ENCODE measurements around the gene KAZN. TPM values are rescaled to one million over a fixed set of nuclear protein-coding genes. Genes with fewer than 3 reads are reported as not detected.

Gene KAZN
- total and polyA plus RNA-seq, 2 donors from 2014 or later: 17.4 to 60.8 TPM

DNA sequence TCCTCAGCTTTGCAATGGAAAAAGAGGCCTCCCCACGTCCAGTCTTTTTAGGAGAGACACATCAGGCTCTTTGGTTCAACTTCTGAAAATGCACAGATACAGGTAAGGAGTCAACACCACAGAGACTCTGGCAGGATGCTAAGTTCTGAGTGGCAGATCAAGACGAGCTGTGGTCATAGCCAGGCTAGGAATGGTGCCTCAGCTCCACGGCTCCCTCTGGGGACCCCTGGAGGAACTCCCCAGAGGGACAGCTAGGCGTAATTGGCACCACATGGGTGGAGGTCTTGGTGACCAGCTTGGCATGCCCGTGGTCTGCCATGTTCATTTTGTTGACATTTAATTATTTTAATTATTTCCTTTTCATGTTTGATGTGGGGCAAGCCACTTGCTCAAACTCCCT lies 206.1 kb downstream of the KAZN start:
- Histone ChIP-seq H3K27ac (ENCODE audit: low read depth in 2 of 2, low read length in 2 of 2) (no peak overlapping the region), H3K4me3 (ENCODE audit: low read length in 3 of 3) (no peak overlapping the region), H3K9ac (ENCODE audit: low read length in 3 of 3) (no peak overlapping the region), H3K4me1 (ENCODE audit: control insufficient read depth in 2 of 3, insufficient read depth in 2 of 3, low read depth in 1 of 3, low read length in 3 of 3) (no peaks in the 10 kb centered on the region), H3K9me3 (ENCODE audit: control insufficient read depth in 2 of 3, insufficient read depth in 1 of 3, low read length in 3 of 3) (peaks cover 0 to 11% (median 4%) of the 10 kb centered on the region in 3 donors), H3K36me3 (ENCODE audit: control insufficient read depth in 2 of 3, insufficient read depth in 3 of 3, low read length in 3 of 3) (no peaks in the 10 kb centered on the region), H3K27me3 (ENCODE audit: control insufficient read depth, insufficient read depth, low read length) (no peaks in the 10 kb centered on the region)
- FAIRE-seq (no peak), DNase-seq (no peak)
- TF ChIP-seq, protein P1, sequence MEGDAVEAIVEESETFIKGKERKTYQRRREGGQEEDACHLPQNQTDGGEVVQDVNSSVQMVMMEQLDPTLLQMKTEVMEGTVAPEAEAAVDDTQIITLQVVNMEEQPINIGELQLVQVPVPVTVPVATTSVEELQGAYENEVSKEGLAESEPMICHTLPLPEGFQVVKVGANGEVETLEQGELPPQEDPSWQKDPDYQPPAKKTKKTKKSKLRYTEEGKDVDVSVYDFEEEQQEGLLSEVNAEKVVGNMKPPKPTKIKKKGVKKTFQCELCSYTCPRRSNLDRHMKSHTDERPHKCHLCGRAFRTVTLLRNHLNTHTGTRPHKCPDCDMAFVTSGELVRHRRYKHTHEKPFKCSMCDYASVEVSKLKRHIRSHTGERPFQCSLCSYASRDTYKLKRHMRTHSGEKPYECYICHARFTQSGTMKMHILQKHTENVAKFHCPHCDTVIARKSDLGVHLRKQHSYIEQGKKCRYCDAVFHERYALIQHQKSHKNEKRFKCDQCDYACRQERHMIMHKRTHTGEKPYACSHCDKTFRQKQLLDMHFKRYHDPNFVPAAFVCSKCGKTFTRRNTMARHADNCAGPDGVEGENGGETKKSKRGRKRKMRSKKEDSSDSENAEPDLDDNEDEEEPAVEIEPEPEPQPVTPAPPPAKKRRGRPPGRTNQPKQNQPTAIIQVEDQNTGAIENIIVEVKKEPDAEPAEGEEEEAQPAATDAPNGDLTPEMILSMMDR (IDR thresholded peaks at IDR 0.05; ENCODE audit: borderline replicate concordance, extremely low read depth, insufficient read depth): peak; percentile 8
- intact Hi-C loops (cut with DNase I): no loop called here

DNA sequence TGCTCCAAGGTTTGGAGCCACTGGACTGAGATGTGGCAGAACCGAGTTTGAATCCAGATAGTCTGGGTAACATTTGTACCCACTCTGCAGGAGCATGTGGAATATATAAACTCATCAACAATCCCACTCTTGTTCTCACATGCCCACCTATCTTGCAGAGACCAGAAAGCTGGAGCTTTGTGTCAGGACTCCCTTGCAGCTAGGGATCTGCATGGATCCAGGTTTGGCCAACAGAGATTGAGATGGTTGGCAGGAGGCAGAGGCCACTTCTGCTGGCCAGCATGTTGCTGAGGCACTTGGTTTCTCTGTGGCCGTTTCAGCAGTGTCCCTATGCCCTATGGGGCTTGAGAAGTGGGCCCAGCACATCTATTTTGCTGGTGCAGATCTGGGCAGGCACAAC lies 208.3 kb downstream of the KAZN start:
- H3K27ac ChIP-seq (ENCODE audit: low read depth in 2 of 2, low read length in 2 of 2): no peak overlapping the region
- intact Hi-C loops (cut with DNase I): no loop called here
- TF ChIP-seq, protein P1 (IDR thresholded peaks at IDR 0.05; ENCODE audit: borderline replicate concordance, extremely low read depth, insufficient read depth): no peak

GRCh38 chr1:14808768-14809167 lies 210.3 kb downstream of the KAZN start:
- Histone ChIP-seq H3K4me3 (ENCODE audit: low read length in 3 of 3) (no peak overlapping the region), H3K27ac (ENCODE audit: low read depth in 2 of 2, low read length in 2 of 2) (no peak overlapping the region), H3K27me3 (ENCODE audit: control insufficient read depth, insufficient read depth, low read length) (no peaks in the 10 kb centered on the region), H3K4me1 (ENCODE audit: control insufficient read depth in 2 of 3, insufficient read depth in 2 of 3, low read depth in 1 of 3, low read length in 3 of 3) (peaks cover 0 to 2% (median 0%) of the 10 kb centered on the region in 3 donors), H3K36me3 (ENCODE audit: control insufficient read depth in 2 of 3, insufficient read depth in 3 of 3, low read length in 3 of 3) (no peaks in the 10 kb centered on the region), H3K9ac (ENCODE audit: low read length in 3 of 3) (no peak overlapping the region), H3K9me3 (ENCODE audit: control insufficient read depth in 2 of 3, insufficient read depth in 1 of 3, low read length in 3 of 3) (peaks cover 0 to 11% (median 4%) of the 10 kb centered on the region in 3 donors)
- TF ChIP-seq, protein P1 (IDR thresholded peaks at IDR 0.05; ENCODE audit: borderline replicate concordance, extremely low read depth, insufficient read depth): no peak
- DNase-seq (no peak), FAIRE-seq (no peak)
- intact Hi-C loops (cut with DNase I): no loop called here

More for the DNA sequence above, 208.3 kb downstream of the KAZN start:
- H3K4me3 ChIP-seq (ENCODE audit: low read length in 3 of 3): no peak overlapping the region
- no peak for FAIRE-seq
- peaks cover 0 to 11% (median 4%) of the 10 kb centered on the region in 3 donors for H3K9me3 ChIP-seq (ENCODE audit: control insufficient read depth in 2 of 3, insufficient read depth in 1 of 3, low read length in 3 of 3)
- peaks cover 0 to 2% (median 0%) of the 10 kb centered on the region in 3 donors for H3K4me1 ChIP-seq (ENCODE audit: control insufficient read depth in 2 of 3, insufficient read depth in 2 of 3, low read depth in 1 of 3, low read length in 3 of 3)
- no peaks in the 10 kb centered on the region for H3K36me3 ChIP-seq (ENCODE audit: control insufficient read depth in 2 of 3, insufficient read depth in 3 of 3, low read length in 3 of 3)
- no peak overlapping the region for H3K9ac ChIP-seq (ENCODE audit: low read length in 3 of 3)
- no peak for DNase-seq
- no peaks in the 10 kb centered on the region for H3K27me3 ChIP-seq (ENCODE audit: control insufficient read depth, insufficient read depth, low read length)

Data from kidney (tissue), 14 donors.